HG03354 (cell line): ENCODE measurements around the gene RPS17.

ENCODE experiments used
- ATAC-seq: cut with Tn5 transposase; IDR thresholded peaks from one replicate; pipeline ENCODE4 v1.9.1; 2021; ENCODE audit warnings: mild to moderate bottlenecking; ENCODE audit not compliant: unreplicated experiment, poor library complexity, severe bottlenecking

RPS17 gene

GRCh38 chr15:82540055-82540983 is at the start of gene RPS17:
TSS of gene RPS17 (minus strand) at chr15:82540457. CDS start at chr15:82540428, 29 bp downstream.
- ATAC-seq = peak; percentile 97

- no peak for ATAC-seq
Observed at GRCh38 chr15:82587805-82588204, 47.5 kb upstream of the RPS17 start.

- ATAC-seq = no peak
Observed at GRCh38 chr15:82585072-82585471, 44.8 kb upstream of the RPS17 start.

- ATAC-seq = no peak
Observed at GRCh38 chr15:82580713-82581112, 40.5 kb upstream of the RPS17 start.

GRCh38 chr15:82575335-82575734 is 35.1 kb upstream of the RPS17 start:
- ATAC-seq = no peak

- no peak for ATAC-seq
Observed at GRCh38 chr15:82572986-82573385, 32.7 kb upstream of the RPS17 start.

- no peak for ATAC-seq
Observed at GRCh38 chr15:82572311-82572710, 32.1 kb upstream of the RPS17 start.

GRCh38 chr15:82571722-82572222 is 31.5 kb upstream of the RPS17 start:
- ATAC-seq = no peak

- no peak for ATAC-seq
Observed at GRCh38 chr15:82570721-82571508, 30.7 kb upstream of the RPS17 start.

- ATAC-seq = no peak
Observed at GRCh38 chr15:82569834-82570233, 29.6 kb upstream of the RPS17 start.

GRCh38 chr15:82568986-82569385 is 28.7 kb upstream of the RPS17 start:
- ATAC-seq = no peak

- no peak for ATAC-seq
Observed at GRCh38 chr15:82567661-82568060, 27.4 kb upstream of the RPS17 start.

- no peak for ATAC-seq
Observed at GRCh38 chr15:82566690-82567089, 26.4 kb upstream of the RPS17 start.

- ATAC-seq = no peak
Observed at GRCh38 chr15:82558502-82558901, 18.2 kb upstream of the RPS17 start.

GRCh38 chr15:82556315-82557035 is 16.2 kb upstream of the RPS17 start:
- no peak for ATAC-seq

- ATAC-seq = no peak
Observed at GRCh38 chr15:82554849-82555248, 14.6 kb upstream of the RPS17 start.

GRCh38 chr15:82554351-82554750 is 14.1 kb upstream of the RPS17 start:
- ATAC-seq = no peak

- no peak for ATAC-seq
Observed at GRCh38 chr15:82553846-82554245, 13.6 kb upstream of the RPS17 start.

GRCh38 chr15:82552861-82553260 is 12.6 kb upstream of the RPS17 start:
- no peak for ATAC-seq

- ATAC-seq = no peak
Observed at GRCh38 chr15:82551646-82552247, 11.5 kb upstream of the RPS17 start.
